ELF-1 (cell line): Measurements from ENCODE around the gene CCDC13.

ENCODE experiments used
- DNase-seq: peaks from one replicate; pipeline ENCODE4 v3.0.0-alpha.2; 2016; ENCODE audit warnings: low read depth, low spot score

CCDC13 gene

GRCh38 chr3:42772670-42773408 is at the start of gene CCDC13:
CCDC13 (minus strand) TSS chr3:42773253; CDS start chr3:42758345, 14,908 bp downstream.
- DNase-seq: peak; percentile 96

GRCh38 chr3:42822828-42823227 is 49.8 kb upstream of the CCDC13 start:
- no peak for DNase-seq

- no peak for DNase-seq
Measured at GRCh38 chr3:42820746-42821051, 47.6 kb upstream of the CCDC13 start.

- DNase-seq: peak; percentile 27
Measured at GRCh38 chr3:42819351-42819965, 46.4 kb upstream of the CCDC13 start.

GRCh38 chr3:42815826-42816225 is 42.8 kb upstream of the CCDC13 start:
- DNase-seq: no peak

- no peak for DNase-seq
Measured at GRCh38 chr3:42814914-42815507, 42.0 kb upstream of the CCDC13 start.

- no peak for DNase-seq
Measured at GRCh38 chr3:42814246-42814645, 41.2 kb upstream of the CCDC13 start.

GRCh38 chr3:42811118-42811883 is 38.2 kb upstream of the CCDC13 start:
- peak; percentile 88 for DNase-seq

GRCh38 chr3:42810706-42811105 is 37.7 kb upstream of the CCDC13 start:
- DNase-seq: peak; percentile 53

GRCh38 chr3:42809202-42809601 is 36.1 kb upstream of the CCDC13 start, which contains the start of gene ACKR2:
ACKR2 (plus strand) TSS chr3:42809445; CDS start chr3:42864503, 55,058 bp downstream.
- no peak for DNase-seq

- DNase-seq: no peak
Measured at GRCh38 chr3:42807929-42808328, 34.9 kb upstream of the CCDC13 start.

- DNase-seq: peak; percentile 64
Measured at GRCh38 chr3:42805141-42805821, 32.2 kb upstream of the CCDC13 start.

- no peak for DNase-seq
Measured at GRCh38 chr3:42804831-42805132, 31.7 kb upstream of the CCDC13 start.

- peak; percentile 97 for DNase-seq
Measured at GRCh38 chr3:42804106-42804830, 31.2 kb upstream of the CCDC13 start, which contains the start of gene HIGD1A. HIGD1A (minus strand) TSS chr3:42804490; CDS start chr3:42794253, 10,237 bp downstream.

- peak; percentile 67 for DNase-seq
Measured at GRCh38 chr3:42803414-42804105, 30.5 kb upstream of the CCDC13 start.

GRCh38 chr3:42802876-42803413 is 29.9 kb upstream of the CCDC13 start:
- DNase-seq: no peak

- no peak for DNase-seq
Measured at GRCh38 chr3:42801784-42802183, 28.7 kb upstream of the CCDC13 start.

GRCh38 chr3:42801048-42801620 is 28.1 kb upstream of the CCDC13 start:
- no peak for DNase-seq

- no peak for DNase-seq
Measured at GRCh38 chr3:42800251-42800650, 27.2 kb upstream of the CCDC13 start.

- DNase-seq: no peak
Measured at GRCh38 chr3:42799376-42799775, 26.3 kb upstream of the CCDC13 start.
